ENCODE data around the gene ILKAP.

GRCh38 chr2:238151205-238151604, 52.3 kb downstream of the ILKAP start:
- TF ChIP-seq POLR2AphosphoS5 (IDR thresholded peaks at IDR 0.05; ENCODE audit: low read depth, low read length) (no peak), SIN3A (IDR thresholded peaks at IDR 0.05; ENCODE audit: borderline replicate concordance, insufficient read depth, low read length) (no peak)

Data from PFSK-1 (cell line).